ENCODE results near the gene PRSS2. TPM values are rescaled to one million over a fixed set of nuclear protein-coding genes. Genes with fewer than 3 reads are reported as not detected.
"Not testable (repeated sequence)": the region's sequence is repeated elsewhere in the genome, so short reads cannot be mapped to it uniquely, and the experiment has no call there.

Gene PRSS2
- total RNA-seq, 1 donor from 2014 or later: not detected

- Histone ChIP-seq H3K79me2 (ENCODE audit: insufficient read depth, low read length) (no peaks in the 10 kb centered on the region), H3K9ac (ENCODE audit: low read length) (no peak overlapping the region), H3K4me3 (ENCODE audit: insufficient read depth, low read depth, low read length) (no peak overlapping the region), H3K27me3 (ENCODE audit: insufficient read depth, low read length) (peaks cover 17% of the 10 kb centered on the region), H3K4me1 (ENCODE audit: insufficient read depth, low read length) (no peaks in the 10 kb centered on the region), H3K27ac (ENCODE audit: low read depth, low read length) (no peak overlapping the region), H3K4me2 (ENCODE audit: low read length) (no peak overlapping the region), H2AFZ (ENCODE audit: low read depth, low read length) (no peak overlapping the region), H3K36me3 (ENCODE audit: insufficient read depth, low read length) (no peaks in the 10 kb centered on the region), H3K9me3 (ENCODE audit: insufficient read depth, low read depth, low read length) (no peaks in the 10 kb centered on the region), H4K20me1 (ENCODE audit: insufficient read depth, low read length) (no peaks in the 10 kb centered on the region)
- TF ChIP-seq CTCF (IDR thresholded peaks at IDR 0.05; ENCODE audit: insufficient read depth, low read depth, low read length) (no peak), EZH2 (IDR thresholded peaks at IDR 0.05; ENCODE audit: insufficient read depth, low read length) (no peak)
- Mint-ChIP-seq H3K4me3 (ENCODE audit: unreplicated experiment) (no peak overlapping the region), H3K4me1 (ENCODE audit: low read depth, unreplicated experiment) (no peaks in the 10 kb centered on the region), H3K36me3 (ENCODE audit: low read depth, unreplicated experiment) (peaks cover 5% of the 10 kb centered on the region), H3K9me3 (ENCODE audit: unreplicated experiment) (no peaks in the 10 kb centered on the region), H3K27ac (ENCODE audit: unreplicated experiment) (no peak overlapping the region), H3K27me3 (ENCODE audit: low read depth, unreplicated experiment) (peaks cover 42% of the 10 kb centered on the region)
- FAIRE-seq (no peak), DNase-seq (ENCODE audit: low read depth) (peak; percentile 65)
Measured at GRCh38 chr7:142760071-142760642, 10.6 kb upstream of the PRSS2 start.

- not testable (repeated sequence) for H3K4me3 ChIP-seq (ENCODE audit: insufficient read depth, low read depth, low read length); H3K27ac ChIP-seq (ENCODE audit: low read depth, low read length); H3K9ac ChIP-seq (ENCODE audit: low read length); H3K9me3 Mint-ChIP-seq (ENCODE audit: unreplicated experiment); H3K4me1 ChIP-seq (ENCODE audit: insufficient read depth, low read length); H3K4me2 ChIP-seq (ENCODE audit: low read length); H3K9me3 ChIP-seq (ENCODE audit: insufficient read depth, low read depth, low read length); H3K36me3 Mint-ChIP-seq (ENCODE audit: low read depth, unreplicated experiment); H3K79me2 ChIP-seq (ENCODE audit: insufficient read depth, low read length); H3K27ac Mint-ChIP-seq (ENCODE audit: unreplicated experiment); H2AFZ ChIP-seq (ENCODE audit: low read depth, low read length); H3K4me3 Mint-ChIP-seq (ENCODE audit: unreplicated experiment); H3K4me1 Mint-ChIP-seq (ENCODE audit: low read depth, unreplicated experiment); FAIRE-seq; H4K20me1 ChIP-seq (ENCODE audit: insufficient read depth, low read length); H3K36me3 ChIP-seq (ENCODE audit: insufficient read depth, low read length)
- H3K27me3 ChIP-seq (ENCODE audit: insufficient read depth, low read length): peaks cover 17% of the 10 kb centered on the region
- peak; percentile 77 for DNase-seq (ENCODE audit: low read depth)
- H3K27me3 Mint-ChIP-seq (ENCODE audit: low read depth, unreplicated experiment): peaks cover 42% of the 10 kb centered on the region
Measured at GRCh38 chr7:142761606-142762005, 9.2 kb upstream of the PRSS2 start.

- H3K27me3 Mint-ChIP-seq (ENCODE audit: low read depth, unreplicated experiment): peaks cover 38% of the 10 kb centered on the region
- H3K27ac ChIP-seq (ENCODE audit: low read depth, low read length): no peak overlapping the region
- H3K4me1 Mint-ChIP-seq (ENCODE audit: low read depth, unreplicated experiment): no peaks in the 10 kb centered on the region
- H3K79me2 ChIP-seq (ENCODE audit: insufficient read depth, low read length): no peaks in the 10 kb centered on the region
- H3K27ac Mint-ChIP-seq (ENCODE audit: unreplicated experiment): no peak overlapping the region
- no peak for DNase-seq (ENCODE audit: low read depth)
- H3K9me3 Mint-ChIP-seq (ENCODE audit: unreplicated experiment): no peaks in the 10 kb centered on the region
- H2AFZ ChIP-seq (ENCODE audit: low read depth, low read length): no peak overlapping the region
- FAIRE-seq: no peak
- peaks cover 20% of the 10 kb centered on the region for H3K27me3 ChIP-seq (ENCODE audit: insufficient read depth, low read length)
- H3K4me2 ChIP-seq (ENCODE audit: low read length): no peak overlapping the region
- peaks cover 5% of the 10 kb centered on the region for H3K36me3 Mint-ChIP-seq (ENCODE audit: low read depth, unreplicated experiment)
- H3K4me1 ChIP-seq (ENCODE audit: insufficient read depth, low read length): no peaks in the 10 kb centered on the region
- no peak overlapping the region for H3K4me3 Mint-ChIP-seq (ENCODE audit: unreplicated experiment)
- TF ChIP-seq CTCF (IDR thresholded peaks at IDR 0.05; ENCODE audit: insufficient read depth, low read depth, low read length): no peak
- no peak for TF ChIP-seq EZH2 (IDR thresholded peaks at IDR 0.05; ENCODE audit: insufficient read depth, low read length)
- no peaks in the 10 kb centered on the region for H3K36me3 ChIP-seq (ENCODE audit: insufficient read depth, low read length)
- no peak overlapping the region for H3K4me3 ChIP-seq (ENCODE audit: insufficient read depth, low read depth, low read length)
- no peak overlapping the region for H3K9ac ChIP-seq (ENCODE audit: low read length)
- no peaks in the 10 kb centered on the region for H3K9me3 ChIP-seq (ENCODE audit: insufficient read depth, low read depth, low read length)
- H4K20me1 ChIP-seq (ENCODE audit: insufficient read depth, low read length): no peaks in the 10 kb centered on the region
Measured at GRCh38 chr7:142762104-142762503, 8.7 kb upstream of the PRSS2 start.

All from astrocyte (in vitro differentiated cells and primary cell).